ENCODE data around the gene ATXN7L1. TPM values are rescaled to one million over a fixed set of nuclear protein-coding genes. Genes with fewer than 3 reads are reported as not detected.

The ATXN7L1 gene, protein sequence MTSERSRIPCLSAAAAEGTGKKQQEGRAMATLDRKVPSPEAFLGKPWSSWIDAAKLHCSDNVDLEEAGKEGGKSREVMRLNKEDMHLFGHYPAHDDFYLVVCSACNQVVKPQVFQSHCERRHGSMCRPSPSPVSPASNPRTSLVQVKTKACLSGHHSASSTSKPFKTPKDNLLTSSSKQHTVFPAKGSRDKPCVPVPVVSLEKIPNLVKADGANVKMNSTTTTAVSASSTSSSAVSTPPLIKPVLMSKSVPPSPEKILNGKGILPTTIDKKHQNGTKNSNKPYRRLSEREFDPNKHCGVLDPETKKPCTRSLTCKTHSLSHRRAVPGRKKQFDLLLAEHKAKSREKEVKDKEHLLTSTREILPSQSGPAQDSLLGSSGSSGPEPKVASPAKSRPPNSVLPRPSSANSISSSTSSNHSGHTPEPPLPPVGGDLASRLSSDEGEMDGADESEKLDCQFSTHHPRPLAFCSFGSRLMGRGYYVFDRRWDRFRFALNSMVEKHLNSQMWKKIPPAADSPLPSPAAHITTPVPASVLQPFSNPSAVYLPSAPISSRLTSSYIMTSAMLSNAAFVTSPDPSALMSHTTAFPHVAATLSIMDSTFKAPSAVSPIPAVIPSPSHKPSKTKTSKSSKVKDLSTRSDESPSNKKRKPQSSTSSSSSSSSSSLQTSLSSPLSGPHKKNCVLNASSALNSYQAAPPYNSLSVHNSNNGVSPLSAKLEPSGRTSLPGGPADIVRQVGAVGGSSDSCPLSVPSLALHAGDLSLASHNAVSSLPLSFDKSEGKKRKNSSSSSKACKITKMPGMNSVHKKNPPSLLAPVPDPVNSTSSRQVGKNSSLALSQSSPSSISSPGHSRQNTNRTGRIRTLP
- total RNA-seq = 5.5 TPM
- long read RNA-seq, partial matches to known transcripts = 0 of 4 reads
- long read RNA-seq, other reads (novel, unspliced or antisense) = 4 of 4 reads

- intact Hi-C loops (cut with DNase I) = loop anchor here (5.0 to 10.0 kb wide), 3 partner anchors 102 to 222 kb away; no protein-coding TSS in a partner anchor
- peak; percentile 96 for DNase-seq (ENCODE audit: low spot score)
Observed at GRCh38 chr7:105876091-105876963, at the start of gene ATXN7L1. Gene ATXN7L1 (minus strand): TSS chr7:105876599. CDS start chr7:105876558, 41 bp downstream.

- intact Hi-C loops (cut with DNase I) = no loop called here
- no peak for DNase-seq (ENCODE audit: low spot score)
Observed at GRCh38 chr7:105926131-105926530, 49.7 kb upstream of the ATXN7L1 start.

DNA sequence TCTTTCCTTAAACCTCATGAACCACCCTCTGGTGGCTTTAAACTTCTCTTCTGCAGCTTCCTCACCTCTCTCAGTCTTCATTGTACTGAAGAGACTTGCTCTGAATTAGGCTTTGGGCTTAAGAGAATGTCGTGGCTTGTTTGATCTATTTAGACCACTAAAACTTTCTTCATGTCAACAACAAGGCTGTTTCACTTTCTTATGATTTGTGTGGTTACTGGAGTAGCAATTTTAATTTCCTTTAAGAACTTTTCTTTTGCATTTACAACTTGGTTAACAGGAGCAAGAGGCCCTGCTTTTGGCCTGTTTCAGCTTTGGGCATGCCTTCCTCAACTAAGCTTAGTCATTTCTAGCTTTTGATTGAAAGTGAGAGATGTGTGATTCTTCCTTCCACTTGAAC lies 48.5 kb upstream of the ATXN7L1 start:
- intact Hi-C loops (cut with DNase I) = no loop called here
- no peak for DNase-seq (ENCODE audit: low spot score)

- no peak for DNase-seq (ENCODE audit: low spot score)
- intact Hi-C loops (cut with DNase I) = no loop called here
Observed at GRCh38 chr7:105920766-105921165, 44.4 kb upstream of the ATXN7L1 start.

DNA sequence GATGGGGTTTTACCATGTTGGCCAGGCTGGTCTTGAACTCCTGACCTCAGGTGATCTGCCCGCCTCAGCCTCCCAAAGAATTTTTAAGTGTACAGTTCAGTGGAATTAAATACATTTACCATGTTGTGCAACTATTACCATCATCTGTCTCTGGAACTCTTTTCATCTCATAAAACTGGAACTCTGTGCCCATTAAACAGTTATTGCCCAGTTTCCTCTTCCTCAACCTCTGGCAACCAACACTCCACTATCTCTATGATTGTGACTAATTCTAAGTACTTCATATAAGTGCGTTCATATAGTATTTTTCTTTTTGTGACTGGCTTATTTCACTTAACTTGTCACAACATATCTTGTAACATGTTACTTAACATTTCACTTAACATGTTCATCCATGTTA lies 41.3 kb upstream of the ATXN7L1 start:
- DNase-seq (ENCODE audit: low spot score) = no peak
- intact Hi-C loops (cut with DNase I) = no loop called here

DNA sequence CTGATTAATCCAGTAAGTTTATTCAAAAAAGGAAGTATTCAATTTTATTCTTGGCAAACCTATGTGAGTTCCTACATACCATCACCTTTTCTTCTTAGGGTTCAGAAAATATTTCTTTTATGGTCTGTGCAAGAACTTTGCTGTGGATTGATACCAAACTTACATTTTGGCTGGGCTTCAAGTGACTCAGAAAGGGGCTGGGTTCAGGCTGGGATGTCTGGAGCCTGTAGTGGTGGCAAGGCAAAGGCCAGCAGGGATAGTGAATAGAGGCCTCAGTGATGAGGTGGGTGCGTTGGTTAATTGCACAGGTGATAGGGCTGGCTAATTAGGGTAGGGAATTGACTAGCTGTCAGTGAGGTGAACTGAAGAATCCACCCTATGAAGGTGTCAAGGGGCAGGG lies 40.2 kb upstream of the ATXN7L1 start:
- intact Hi-C loops (cut with DNase I) = no loop called here
- no peak for DNase-seq (ENCODE audit: low spot score)

DNA sequence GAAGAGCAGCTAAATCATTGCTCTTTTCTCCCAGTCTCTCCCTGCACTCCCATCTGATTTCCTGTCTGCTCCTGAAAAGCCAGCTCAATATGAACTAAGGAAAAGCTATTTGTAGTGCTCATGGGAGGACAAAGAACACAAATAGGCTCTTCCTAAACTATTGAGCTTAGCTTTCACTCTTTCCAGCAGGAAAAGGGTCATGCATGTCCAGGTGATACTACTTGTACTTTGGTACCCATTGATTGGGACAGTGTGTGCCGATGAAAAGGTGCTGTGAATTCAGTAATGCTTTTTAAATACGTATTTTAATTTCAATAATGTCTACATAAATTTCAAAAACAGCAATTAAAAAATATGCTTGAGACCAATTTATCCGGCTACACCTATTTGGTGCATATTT lies 37.5 kb upstream of the ATXN7L1 start:
- DNase-seq (ENCODE audit: low spot score) = no peak
- intact Hi-C loops (cut with DNase I) = no loop called here

DNA sequence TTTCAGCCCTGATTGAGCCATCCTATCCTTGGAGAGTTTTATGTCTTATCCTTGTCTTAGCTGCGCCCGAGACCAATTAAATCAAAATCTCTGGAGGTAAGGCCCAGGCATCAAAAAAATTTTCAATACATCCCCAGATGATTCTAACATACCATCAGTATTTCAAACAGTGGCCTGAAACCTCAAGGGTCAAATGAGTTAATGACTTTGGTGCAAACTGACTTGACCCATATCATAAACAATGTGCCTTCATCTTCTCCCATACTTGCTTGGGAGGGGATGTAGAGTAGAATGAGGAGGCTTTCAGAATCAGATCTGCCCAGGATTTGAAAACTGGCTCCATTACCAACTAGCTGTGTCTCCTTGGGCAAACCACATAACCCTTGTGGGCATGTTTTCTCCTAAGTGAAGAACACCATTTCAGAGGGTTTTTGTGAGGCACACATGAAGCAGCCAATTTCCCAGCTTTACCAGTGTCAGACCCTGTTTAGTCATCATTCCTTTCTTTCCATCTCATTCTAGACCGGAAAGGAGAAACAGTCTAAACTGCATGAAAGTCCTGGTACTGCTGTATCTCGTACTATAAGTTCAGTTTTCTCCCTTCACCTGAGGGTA lies 35.7 kb upstream of the ATXN7L1 start:
- intact Hi-C loops (cut with DNase I) = no loop called here
- DNase-seq (ENCODE audit: low spot score) = no peak

- intact Hi-C loops (cut with DNase I) = no loop called here
- DNase-seq (ENCODE audit: low spot score) = no peak
Observed at GRCh38 chr7:105910172-105910571, 33.8 kb upstream of the ATXN7L1 start.

DNA sequence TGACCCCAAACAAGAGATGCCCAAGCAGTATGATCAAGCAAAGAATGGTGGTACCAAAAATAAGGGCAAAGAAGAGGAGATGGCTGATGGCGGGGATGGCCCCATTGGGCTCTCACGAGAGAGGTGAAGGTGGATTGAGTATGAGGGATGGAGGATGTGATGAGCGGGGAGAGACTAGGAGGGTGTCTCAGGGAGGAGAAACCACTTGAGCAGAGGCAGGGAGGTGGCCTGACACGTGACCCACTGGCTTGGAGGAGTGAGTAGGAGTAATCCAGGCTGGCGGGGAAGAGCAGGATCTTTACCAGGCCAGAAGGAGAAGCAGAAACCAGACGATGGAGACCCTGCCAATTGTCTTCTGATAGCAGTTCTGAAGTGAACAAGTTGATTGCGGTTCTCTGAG lies 33.3 kb upstream of the ATXN7L1 start:
- intact Hi-C loops (cut with DNase I) = no loop called here
- no peak for DNase-seq (ENCODE audit: low spot score)

DNA sequence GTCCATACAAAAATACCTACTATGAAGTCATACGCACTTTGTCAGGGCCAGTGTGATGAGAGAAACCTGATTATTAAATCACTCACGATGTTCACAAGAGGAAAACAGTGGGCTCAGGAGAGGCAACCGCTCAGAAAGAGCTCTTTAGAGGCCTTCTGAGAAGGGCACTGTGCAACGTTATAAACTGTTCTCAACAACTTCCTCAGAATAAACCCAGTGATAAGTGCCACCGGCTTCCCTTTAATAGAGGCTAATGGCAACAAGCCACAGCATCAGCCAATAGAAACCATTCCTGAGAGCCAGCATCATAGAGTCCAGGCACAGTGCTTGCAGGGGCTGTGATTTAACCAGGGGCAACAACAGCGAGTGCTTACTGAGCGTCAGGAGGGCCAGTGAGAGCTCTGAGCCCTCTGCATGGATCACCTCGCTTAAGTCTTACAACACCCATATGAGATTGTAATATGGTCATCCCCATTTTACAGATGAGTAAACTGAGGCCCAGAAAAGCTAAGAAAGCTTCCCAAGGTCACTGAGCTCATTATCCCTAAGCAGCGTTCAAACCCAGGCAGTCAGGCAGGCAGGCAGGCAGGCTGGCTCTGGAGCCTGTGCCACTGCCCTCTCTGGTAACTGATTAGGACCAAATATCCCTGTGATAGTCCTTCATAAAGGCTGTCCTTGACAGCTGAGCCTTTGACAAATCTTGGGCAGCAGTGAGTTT lies 30.9 kb upstream of the ATXN7L1 start:
- intact Hi-C loops (cut with DNase I) = no loop called here

DNA sequence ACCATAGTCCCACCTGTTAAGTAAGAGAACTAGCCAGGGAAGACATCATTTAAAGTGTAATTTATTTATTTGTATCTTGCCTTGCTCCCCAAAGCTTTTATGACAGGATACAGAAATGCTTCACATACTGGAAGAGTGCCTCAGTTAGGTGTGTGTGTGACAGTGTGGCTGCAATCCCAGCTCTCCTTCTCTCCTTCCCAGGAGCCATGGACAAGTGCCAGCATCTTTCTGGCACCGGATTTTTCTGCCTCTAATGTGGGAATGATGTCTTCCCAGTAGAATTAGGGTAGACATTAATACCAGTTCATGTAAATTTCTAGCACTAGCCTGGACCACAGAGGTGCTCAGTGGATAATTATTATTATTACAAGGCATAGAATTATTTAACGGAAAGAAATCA lies 30.3 kb upstream of the ATXN7L1 start:
- DNase-seq (ENCODE audit: low spot score) = no peak
- intact Hi-C loops (cut with DNase I) = no loop called here

More for the DNA sequence above, 30.9 kb upstream of the ATXN7L1 start:
- no peak for DNase-seq (ENCODE audit: low spot score)

- intact Hi-C loops (cut with DNase I) = no loop called here
- no peak for DNase-seq (ENCODE audit: low spot score)
Observed at GRCh38 chr7:105905910-105906568, 29.6 kb upstream of the ATXN7L1 start.

GRCh38 chr7:105905209-105905909 lies 29.0 kb upstream of the ATXN7L1 start:
- intact Hi-C loops (cut with DNase I) = no loop called here
- DNase-seq (ENCODE audit: low spot score) = no peak

DNA sequence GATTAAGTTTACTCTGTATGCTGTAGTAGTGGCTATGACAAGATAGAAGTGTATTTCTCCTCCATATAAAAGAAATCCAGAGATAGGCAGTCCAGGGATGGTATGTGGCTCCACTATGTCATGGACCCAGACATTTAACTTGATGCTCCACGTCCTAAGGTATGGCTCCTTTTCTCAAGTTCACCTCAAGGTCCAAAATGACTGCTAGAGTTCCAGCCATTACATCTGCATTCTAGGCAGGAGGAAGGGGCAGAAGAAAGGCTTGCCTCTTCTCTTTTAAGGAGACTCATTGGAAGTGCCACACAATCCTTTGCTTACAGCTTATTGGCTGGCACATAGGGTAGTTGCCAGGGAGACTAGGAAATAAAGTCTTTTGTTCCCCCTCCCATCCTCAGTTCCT lies 27.7 kb upstream of the ATXN7L1 start:
- intact Hi-C loops (cut with DNase I) = no loop called here
- no peak for DNase-seq (ENCODE audit: low spot score)

DNA sequence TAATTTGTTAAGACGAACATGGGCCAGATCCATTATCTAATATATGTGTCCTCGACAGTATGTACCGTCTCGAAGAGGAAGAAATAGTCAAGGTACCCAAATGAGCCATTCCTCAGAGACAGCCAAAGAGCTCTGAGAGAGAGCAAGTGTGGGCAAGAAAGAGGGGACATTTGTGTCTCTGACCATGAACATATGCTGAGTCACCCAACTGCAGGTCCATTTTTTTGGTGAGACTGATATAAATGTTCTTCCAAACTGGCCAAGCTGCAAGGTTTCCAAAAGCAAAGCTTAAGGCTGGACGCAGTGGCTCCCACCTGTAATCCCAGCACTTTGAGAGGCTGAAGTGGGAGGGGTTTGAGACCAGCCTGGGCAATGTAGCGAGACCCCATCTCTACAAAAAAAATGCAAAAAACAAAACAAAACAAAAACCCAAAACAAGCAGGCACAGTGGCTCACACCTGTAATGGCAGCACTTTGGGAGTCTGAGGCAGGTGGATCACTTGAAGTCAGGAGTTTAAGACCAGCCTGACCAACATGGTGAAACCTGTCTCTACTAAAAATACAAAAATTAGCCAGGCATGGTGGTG lies 26.0 kb upstream of the ATXN7L1 start:
- no peak for DNase-seq (ENCODE audit: low spot score)
- intact Hi-C loops (cut with DNase I) = no loop called here

DNA sequence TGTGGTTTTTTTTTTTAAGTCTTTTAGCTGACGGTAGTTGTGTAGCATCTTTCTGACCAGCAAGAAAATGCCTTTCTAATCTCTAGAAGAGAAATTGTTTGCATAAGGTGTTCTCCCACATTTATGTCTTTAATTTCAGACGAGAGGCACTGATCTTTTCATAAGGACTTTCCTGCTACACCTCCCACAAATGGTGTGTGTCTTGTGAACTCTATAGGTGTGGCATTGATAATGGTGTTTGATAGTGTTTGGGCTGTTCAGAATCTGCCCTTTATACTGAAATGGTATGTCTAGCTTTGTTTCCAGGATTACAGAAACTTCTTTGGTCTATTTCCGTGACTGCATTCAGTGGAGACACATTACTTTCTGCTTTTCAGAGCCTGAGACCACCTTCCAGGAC lies 21.6 kb upstream of the ATXN7L1 start:
- intact Hi-C loops (cut with DNase I) = no loop called here

More for the DNA sequence above, 21.6 kb upstream of the ATXN7L1 start:
- no peak for DNase-seq (ENCODE audit: low spot score)

Data from cardiac septum (tissue), 1 donor.